Loucy (cell line): ENCODE data around the gene TIGIT.

Source experiments
- CTCF ChIP-seq: fragments of 200-600 bp; sonication (generic); conservative IDR thresholded peaks from 2 replicates; pipeline ENCODE4 v1.5.1; 2014; ENCODE audit warnings: mild to moderate bottlenecking, antibody characterized with exemption, low read length
- EZH2phosphoT487 ChIP-seq: fragments of 200-600 bp; IDR thresholded peaks from 2 replicates; pipeline ENCODE4 v1.6.1; 2018; ENCODE audit warnings: antibody characterized with exemption, mild to moderate bottlenecking, moderate library complexity, borderline replicate concordance

GRCh38 chr3:114351822-114352145, 58.0 kb downstream of the TIGIT start:
- TF ChIP-seq CTCF (no peak), EZH2phosphoT487 (no peak)
